HG03342 (cell line): ENCODE results near the gene PFDN2.

ENCODE experiments used
- ATAC-seq: cut with Tn5 transposase; IDR thresholded peaks from one replicate; pipeline ENCODE4 v1.9.1; 2021; ENCODE audit warnings: mild to moderate bottlenecking, moderate library complexity; ENCODE audit not compliant: unreplicated experiment

PFDN2 gene

GRCh38 chr1:161106431-161106830, 11.4 kb downstream of the PFDN2 start:
- no peak for ATAC-seq

DNA sequence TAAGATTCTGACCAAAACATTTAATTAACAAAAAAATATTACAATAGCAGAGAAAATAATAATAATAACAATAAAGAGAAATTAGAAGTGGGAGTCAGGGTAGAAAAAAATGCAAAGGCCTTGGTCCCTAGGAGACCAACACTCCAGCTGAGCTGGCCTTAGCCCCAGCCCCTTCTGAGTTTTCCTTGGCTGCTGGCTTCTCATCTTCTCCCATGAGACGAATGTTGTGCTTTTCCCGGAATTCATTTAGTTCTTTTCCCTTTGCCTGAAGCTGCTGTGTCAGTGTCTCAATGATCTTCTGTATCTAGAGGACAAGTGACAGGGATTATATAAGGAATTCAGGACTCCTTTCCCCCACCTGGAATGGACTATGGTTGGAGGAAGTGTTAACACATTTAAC, 17.3 kb downstream of the PFDN2 start:
- no peak for ATAC-seq

GRCh38 chr1:161099090-161099802, 18.6 kb downstream of the PFDN2 start:
- no peak for ATAC-seq

- ATAC-seq, result peak; percentile 60
Measured at GRCh38 chr1:161098210-161099068, 19.4 kb downstream of the PFDN2 start, which contains the start of gene KLHDC9. Gene KLHDC9, plus strand, starts transcription at chr1:161098361. Its CDS starts 175 bp downstream, at chr1:161098536.

GRCh38 chr1:161096530-161096929, 21.3 kb downstream of the PFDN2 start:
- no peak for ATAC-seq

DNA sequence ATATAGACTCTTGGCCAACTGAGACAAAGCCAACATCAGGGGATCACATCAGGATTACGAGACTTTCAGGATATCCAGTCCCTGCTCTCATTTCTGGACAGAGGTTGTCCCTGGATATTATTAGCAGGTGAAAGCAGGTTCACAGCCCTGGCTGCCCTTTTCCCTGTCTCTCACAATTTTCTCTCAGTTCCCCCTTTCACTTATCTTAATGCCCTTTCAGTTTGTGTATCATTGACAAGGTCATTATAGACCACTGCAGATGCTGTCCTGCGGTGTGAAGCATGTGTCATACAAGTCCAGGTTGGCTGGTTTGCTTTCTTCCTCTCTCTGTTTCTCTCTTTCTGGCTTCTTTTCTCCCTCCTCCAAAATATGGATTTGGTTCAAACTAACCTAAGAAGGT, 21.8 kb downstream of the PFDN2 start:
- peak; percentile 42 for ATAC-seq

DNA sequence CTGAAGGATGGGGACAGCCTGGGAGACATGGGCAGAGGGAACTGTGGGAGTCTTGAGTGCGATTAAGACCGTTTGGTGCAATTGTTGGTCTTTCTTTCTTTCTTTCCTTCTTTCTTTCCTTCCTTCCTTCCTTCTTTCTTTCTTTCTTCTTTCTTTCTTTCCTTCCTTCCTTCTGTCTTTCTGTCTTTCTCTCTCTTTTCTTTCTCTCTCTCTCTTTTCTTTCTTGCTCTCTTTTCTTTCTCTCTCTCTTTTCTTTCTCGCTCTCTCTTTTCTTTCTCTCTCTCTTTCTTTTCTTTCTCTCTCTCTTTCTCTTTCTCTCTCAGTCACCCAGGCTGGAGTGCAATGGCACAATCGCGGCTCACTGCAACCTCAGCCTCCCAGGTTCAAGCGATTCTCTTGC, 22.6 kb downstream of the PFDN2 start:
- no peak for ATAC-seq

GRCh38 chr1:161094481-161094880, 23.4 kb downstream of the PFDN2 start:
- ATAC-seq, result no peak

- ATAC-seq, result no peak
Measured at GRCh38 chr1:161092621-161093028, 25.2 kb downstream of the PFDN2 start.

GRCh38 chr1:161091796-161092507, 25.9 kb downstream of the PFDN2 start:
- ATAC-seq, result no peak

DNA sequence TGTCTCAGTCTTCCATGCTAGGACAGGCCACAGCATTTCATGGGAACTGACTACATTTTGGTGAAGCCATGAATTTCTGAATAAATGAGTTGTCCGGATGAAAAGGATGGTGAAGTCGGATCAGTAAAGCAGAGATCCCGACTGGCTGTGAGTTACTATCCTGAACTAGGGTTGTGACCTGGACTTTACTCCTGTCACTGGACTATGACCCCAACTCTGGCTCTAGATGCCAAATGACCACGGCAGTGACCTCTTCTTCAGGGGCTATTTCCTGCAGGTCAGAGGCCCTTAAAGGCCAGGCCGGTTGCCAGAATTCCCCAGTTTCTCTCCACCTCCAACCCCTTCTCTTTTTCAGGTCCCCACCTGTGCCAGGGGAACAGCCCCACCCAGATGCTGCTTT, 26.7 kb downstream of the PFDN2 start:
- no peak for ATAC-seq

DNA sequence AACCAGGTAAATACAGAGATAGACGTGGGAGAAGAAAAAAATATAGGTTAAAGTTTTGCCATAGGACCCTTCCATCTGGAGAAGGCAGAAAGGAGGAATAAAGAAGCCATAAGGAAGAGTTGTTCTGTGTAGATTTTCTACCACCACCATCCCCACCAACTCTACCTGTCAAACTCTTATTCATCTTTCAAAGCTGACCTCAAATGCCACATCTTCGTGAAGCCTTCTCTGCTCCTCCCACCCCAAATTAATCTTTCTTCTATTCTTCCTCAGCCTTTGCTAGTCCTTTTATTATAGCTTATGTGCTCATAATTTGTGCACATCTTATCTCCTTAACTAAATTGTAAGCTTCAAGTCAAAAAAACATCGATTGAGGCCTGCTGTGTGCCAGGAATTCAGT, 27.2 kb downstream of the PFDN2 start:
- no peak for ATAC-seq

GRCh38 chr1:161089938-161090337, 27.9 kb downstream of the PFDN2 start:
- no peak for ATAC-seq

DNA sequence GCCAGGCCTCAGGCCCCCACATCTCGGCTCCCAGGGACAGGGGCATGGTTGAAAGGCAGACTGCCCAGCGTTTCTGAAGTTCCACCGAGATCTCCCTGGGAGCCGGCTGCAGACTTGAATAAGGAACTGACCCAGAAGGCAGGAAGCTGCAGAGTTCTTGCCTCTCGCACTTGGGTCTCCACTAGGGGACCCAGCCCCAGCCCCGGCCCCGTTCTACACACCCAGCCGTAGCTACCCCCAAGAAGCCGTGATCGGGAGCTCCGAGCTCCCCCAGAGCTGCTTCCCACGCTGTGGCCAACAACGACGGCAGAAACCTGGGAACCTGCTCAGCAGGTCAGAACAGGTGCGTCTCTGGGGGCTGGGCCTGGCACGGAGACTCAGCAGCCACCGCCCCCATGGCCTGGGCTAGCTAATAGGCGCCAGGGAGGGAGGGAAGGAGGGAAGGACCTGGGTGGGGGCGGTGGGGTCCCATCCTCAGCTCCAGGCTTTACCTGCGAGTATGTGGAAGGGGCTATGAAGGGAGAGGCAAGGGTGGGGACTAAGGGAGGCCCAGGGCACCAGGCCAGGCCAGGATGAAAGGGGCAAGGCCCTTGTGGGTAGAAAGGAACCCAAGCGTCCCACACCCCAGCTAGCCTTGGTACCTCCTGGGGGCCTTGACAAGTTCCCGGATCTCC, 28.4 kb downstream of the PFDN2 start, which contains the start of gene NECTIN4:
Gene NECTIN4, minus strand, starts transcription at position 308 of the 674 bp plus-strand sequence. Its CDS starts 262 bp downstream, at position 46.
- no peak for ATAC-seq

GRCh38 chr1:161088587-161089110, 29.2 kb downstream of the PFDN2 start:
- ATAC-seq, result no peak

GRCh38 chr1:161086457-161086856, 31.4 kb downstream of the PFDN2 start:
- ATAC-seq, result no peak

DNA sequence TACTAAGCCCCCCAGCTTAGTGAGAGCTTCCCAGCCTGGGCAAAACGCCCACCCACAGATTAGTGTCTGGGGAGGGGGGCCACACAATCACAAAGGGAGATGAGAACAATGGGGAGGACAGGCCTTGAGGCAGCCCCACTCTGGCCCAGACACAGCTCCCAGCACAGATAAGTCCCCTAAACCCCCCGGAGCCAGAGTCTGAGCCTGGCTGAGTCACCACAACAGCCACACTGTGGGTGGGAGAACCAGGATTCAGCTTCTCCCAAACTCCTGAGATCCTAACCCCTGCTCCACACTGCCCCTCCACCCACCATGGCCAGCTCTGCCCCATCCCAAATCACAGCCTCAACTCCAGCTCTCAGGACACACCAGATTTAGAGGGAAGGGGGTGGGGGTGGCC, 32.7 kb downstream of the PFDN2 start:
- ATAC-seq, result no peak

- ATAC-seq, result no peak
Measured at GRCh38 chr1:161084597-161084988, 33.2 kb downstream of the PFDN2 start.

DNA sequence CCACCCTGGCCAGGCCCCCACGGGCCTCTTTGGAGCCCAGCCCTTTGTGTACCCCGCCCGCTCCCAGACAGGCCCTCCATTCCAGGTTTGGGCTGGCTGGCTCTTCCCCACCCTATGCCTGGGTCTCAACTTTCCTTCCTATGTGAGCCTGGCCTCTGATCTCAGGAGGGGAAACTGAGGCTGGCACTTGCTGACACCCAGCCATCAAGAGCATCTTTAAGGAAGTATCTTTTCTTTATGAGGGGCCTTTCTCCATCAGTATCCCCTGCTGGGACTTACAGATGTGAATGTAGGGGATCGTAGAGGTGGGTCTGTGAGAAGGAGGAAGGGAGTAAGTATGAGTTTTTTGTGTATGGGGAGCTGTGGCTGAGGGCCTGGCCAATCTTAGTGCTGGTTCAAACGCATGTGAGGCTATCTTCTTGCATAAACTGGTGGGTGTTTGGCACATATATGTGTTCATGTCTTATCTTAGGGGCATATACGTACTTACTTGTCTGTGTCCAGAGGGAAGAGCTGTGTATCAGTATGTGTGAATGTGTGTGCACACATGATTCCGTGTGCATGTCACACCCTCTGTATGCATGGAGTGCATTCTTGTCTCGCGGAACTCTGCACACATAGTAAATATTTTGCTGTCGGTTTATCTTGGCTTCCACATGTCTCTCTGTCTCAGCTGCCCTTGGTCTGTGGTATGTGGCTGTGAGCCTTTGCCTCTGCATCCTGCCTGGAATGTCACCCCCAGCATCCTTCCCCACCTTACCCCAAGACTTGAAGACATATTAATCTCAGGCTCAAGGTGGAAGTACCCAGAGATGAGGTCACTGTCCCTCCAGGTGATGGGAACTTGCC, 33.9 kb downstream of the PFDN2 start:
- no peak for ATAC-seq
